Heart left ventricle (tissue), 13 donors: ENCODE data around the gene CABLES2.

Experiments
- POLR2A ChIP-seq, 2 donors: fragments of 450-650 bp; IDR thresholded peaks; one replicate each; pipeline ENCODE4 v1.6.1; 2017; ENCODE audit warnings: antibody characterized with exemption in 2 of 2, mild to moderate bottlenecking in 2 of 2, moderate library complexity in 2 of 2
- TF ChIP-seq, protein P1 (sequence below), 12 donors: fragments of 200-600 bp; sonication (generic) in 4 of 12; IDR thresholded peaks; one replicate each; pipeline versions ENCODE4 v1.5.0 to v1.8.0; 2018 to 2022; ENCODE audit warnings: antibody characterized with exemption in 12 of 12, mild to moderate bottlenecking in 5 of 12
- donor health status: ischemic (EF 13 %, LVEDD 7.1; RV severe dilation, severe dysfunction).
- donor health status: DM: no; HTN: yes; CAD: no.
- donor health status: DM: no; HTN: no; CAD: no.
- donor health status: ischemic (EF 25% LVEDD 6.9; RV normal size, moderate dysfunction).
- donor health status: ischemic (EF 25% LVEDD 5.7; RV mildly dilated, moderate dysfunction).
- donor health status: ischemic (EF 35%, LVEDD 5.7; RV mildly dilated, moderate dysfunction).
- donor health status: nonischemic (EF 11% LVEDD 7.7; RV severe dilation, severe dysfunction).
- donor health status: DM: yes; HTN: yes; CAD: no.
- donor health status: PGD.
- donor health status: ischemic (EF 29% LVEDD 5.4; RV normal size, mild dysfunction).
- donor health status: nonischemic (EF 23%, LVEDD 6.1; RV moderate dilation, normal function).

DNA sequence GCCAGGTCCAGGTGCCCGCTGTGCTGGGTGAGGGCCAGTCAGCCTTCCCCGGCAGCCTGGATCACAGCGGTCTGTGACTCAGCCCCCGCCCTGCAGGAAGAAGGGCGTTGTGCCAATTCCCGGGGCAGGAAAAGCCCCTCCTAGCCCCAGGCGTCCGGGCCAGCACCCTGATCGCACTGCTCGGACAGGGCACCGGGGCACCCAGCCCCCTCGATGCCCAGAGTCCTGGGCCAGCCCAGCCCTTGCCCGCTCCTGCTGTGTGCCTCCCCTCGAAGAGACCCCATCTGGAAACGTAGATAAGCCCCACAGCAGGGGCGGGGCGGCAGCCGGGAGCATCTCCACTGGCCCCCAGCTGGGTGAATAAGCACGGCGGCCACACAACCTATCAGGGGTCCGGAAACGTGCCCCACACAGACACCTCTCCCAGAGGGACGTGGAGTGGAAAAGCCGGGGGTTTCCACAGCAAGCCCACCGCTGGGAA is 49.9 kb downstream of the CABLES2 start:
- TF ChIP-seq, protein P1, sequence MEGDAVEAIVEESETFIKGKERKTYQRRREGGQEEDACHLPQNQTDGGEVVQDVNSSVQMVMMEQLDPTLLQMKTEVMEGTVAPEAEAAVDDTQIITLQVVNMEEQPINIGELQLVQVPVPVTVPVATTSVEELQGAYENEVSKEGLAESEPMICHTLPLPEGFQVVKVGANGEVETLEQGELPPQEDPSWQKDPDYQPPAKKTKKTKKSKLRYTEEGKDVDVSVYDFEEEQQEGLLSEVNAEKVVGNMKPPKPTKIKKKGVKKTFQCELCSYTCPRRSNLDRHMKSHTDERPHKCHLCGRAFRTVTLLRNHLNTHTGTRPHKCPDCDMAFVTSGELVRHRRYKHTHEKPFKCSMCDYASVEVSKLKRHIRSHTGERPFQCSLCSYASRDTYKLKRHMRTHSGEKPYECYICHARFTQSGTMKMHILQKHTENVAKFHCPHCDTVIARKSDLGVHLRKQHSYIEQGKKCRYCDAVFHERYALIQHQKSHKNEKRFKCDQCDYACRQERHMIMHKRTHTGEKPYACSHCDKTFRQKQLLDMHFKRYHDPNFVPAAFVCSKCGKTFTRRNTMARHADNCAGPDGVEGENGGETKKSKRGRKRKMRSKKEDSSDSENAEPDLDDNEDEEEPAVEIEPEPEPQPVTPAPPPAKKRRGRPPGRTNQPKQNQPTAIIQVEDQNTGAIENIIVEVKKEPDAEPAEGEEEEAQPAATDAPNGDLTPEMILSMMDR (IDR thresholded peaks at IDR 0.05) = no peak
- peak in 1 of 2 donors; percentile 12 for TF ChIP-seq POLR2A (IDR thresholded peaks at IDR 0.05)
